Peyer's patch (tissue), 4 donors: Measurements from ENCODE around the gene DST. TPM values are rescaled to one million over a fixed set of nuclear protein-coding genes. Genes with fewer than 3 reads are reported as not detected.
A peak's percentile ranks its signal among the peaks of the same experiment; 100 is the strongest.

Source experiments
- DNase-seq, 3 donors: peaks; one replicate each; pipeline ENCODE4 v3.0.0-alpha.2; 2017 to 2019
- H3K27ac ChIP-seq, 4 donors: fragments of 200-600 bp; sonication (generic); one replicate each; pipeline ENCODE4 v1.5.1; 2016 to 2019
- H3K27me3 ChIP-seq, 2 donors: fragments of 200-600 bp; sonication (generic); one replicate each; pipeline ENCODE4 v1.5.1; 2019
- H3K36me3 ChIP-seq, 3 donors: fragments of 200-600 bp; sonication (generic); one replicate each; pipeline ENCODE4 v1.5.1; 2016 to 2019
- H3K4me1 ChIP-seq, 4 donors: fragments of 200-600 bp; sonication (generic); one replicate each; pipeline ENCODE4 v1.5.1; 2016 to 2019
- H3K4me3 ChIP-seq, 4 donors: fragments of 200-600 bp; sonication (generic); 1 replicate in 3 of 4; 2 replicates in 1 of 4; pipeline ENCODE4 v1.5.1; 2016 to 2019; ENCODE audit warnings: mild to moderate bottlenecking in 1 of 4
- H3K9me3 ChIP-seq, 4 donors: fragments of 200-600 bp; sonication (generic); one replicate each; pipeline ENCODE4 v1.5.1; 2016 to 2019; ENCODE audit warnings: mild to moderate bottlenecking in 1 of 4
- CTCF ChIP-seq, 6 experiments: fragments of 450-650 bp in 4 of 6; fragments of 200-600 bp in 2 of 6; sonication (generic) in 1 of 6; IDR thresholded peaks; one replicate each; pipeline ENCODE4 v1.5.1; 2017 to 2019; ENCODE audit warnings: antibody characterized with exemption in 6 of 6, mild to moderate bottlenecking in 3 of 6, moderate library complexity in 1 of 6
- POLR2A ChIP-seq, 2 donors: fragments of 450-650 bp; IDR thresholded peaks; one replicate each; pipeline ENCODE4 v1.5.1; 2017; ENCODE audit warnings: antibody characterized with exemption in 2 of 2, mild to moderate bottlenecking in 2 of 2, moderate library complexity in 2 of 2
- total RNA-seq, 4 donors: library from RNA; depleted of rRNA; stranded (reverse); fragments of >200 nt; gene quantifications; one replicate each; pipeline ENCODE4 v1.1.0, GENCODE V29; 2016

Gene DST
- total RNA-seq, 4 donors from 2014 or later, result 243 to 320 (median 285) TPM

- Histone ChIP-seq H3K4me1 (peaks cover 0 to 15% (median 0%) of the 10 kb centered on the region in 4 donors), H3K9me3 (no peaks in the 10 kb centered on the region), H3K27ac (peak overlapping the region in 1 of 4 donors; percentile 37), H3K4me3 (no peak overlapping the region), H3K36me3 (peaks cover 0 to 40% (median 0%) of the 10 kb centered on the region in 3 donors), H3K27me3 (no peaks in the 10 kb centered on the region)
- DNase-seq, result no peak
- TF ChIP-seq CTCF (IDR thresholded peaks at IDR 0.05) (no peak), POLR2A (IDR thresholded peaks at IDR 0.05) (no peak)
Observed at GRCh38 chr6:56511591-56511990, 131.1 kb downstream of the DST start.

- Histone ChIP-seq H3K27ac (peak overlapping the region in 2 of 4 donors; percentile 6 to 37), H3K4me3 (no peak overlapping the region), H3K36me3 (peaks cover 0 to 46% (median 0%) of the 10 kb centered on the region in 3 donors), H3K9me3 (no peaks in the 10 kb centered on the region), H3K4me1 (peaks cover 0 to 10% (median 0%) of the 10 kb centered on the region in 4 donors), H3K27me3 (no peaks in the 10 kb centered on the region)
- TF ChIP-seq CTCF (IDR thresholded peaks at IDR 0.05), result no peak
- TF ChIP-seq POLR2A (IDR thresholded peaks at IDR 0.05), result no peak
- no peak for DNase-seq
Observed at GRCh38 chr6:56510984-56511531, 131.6 kb downstream of the DST start.

GRCh38 chr6:56509031-56509430 lies 133.7 kb downstream of the DST start:
- H3K36me3 ChIP-seq, result peaks cover 0 to 59% (median 0%) of the 10 kb centered on the region in 3 donors
- no peaks in the 10 kb centered on the region for H3K27me3 ChIP-seq
- H3K4me1 ChIP-seq, result no peaks in the 10 kb centered on the region
- DNase-seq, result no peak
- no peak overlapping the region for H3K4me3 ChIP-seq
- peak overlapping the region in 2 of 4 donors; percentile 3 to 24 for H3K27ac ChIP-seq
- TF ChIP-seq POLR2A (IDR thresholded peaks at IDR 0.05) (no peak), CTCF (IDR thresholded peaks at IDR 0.05) (no peak)
- no peaks in the 10 kb centered on the region for H3K9me3 ChIP-seq

- no peak for DNase-seq
- H3K4me1 ChIP-seq, result no peaks in the 10 kb centered on the region
- no peaks in the 10 kb centered on the region for H3K9me3 ChIP-seq
- peaks cover 0 to 52% (median 0%) of the 10 kb centered on the region in 3 donors for H3K36me3 ChIP-seq
- no peak overlapping the region for H3K4me3 ChIP-seq
- peak overlapping the region in 1 of 4 donors; percentile 35 for H3K27ac ChIP-seq
- TF ChIP-seq CTCF (IDR thresholded peaks at IDR 0.05) (no peak), POLR2A (IDR thresholded peaks at IDR 0.05) (no peak)
- no peaks in the 10 kb centered on the region for H3K27me3 ChIP-seq
Observed at GRCh38 chr6:56507517-56507916, 135.2 kb downstream of the DST start.

GRCh38 chr6:56505512-56506260 lies 137.0 kb downstream of the DST start:
- Histone ChIP-seq H3K27me3 (no peaks in the 10 kb centered on the region), H3K4me1 (no peaks in the 10 kb centered on the region), H3K27ac (peak overlapping the region in 1 of 4 donors; percentile 50), H3K9me3 (no peaks in the 10 kb centered on the region), H3K36me3 (peaks cover 0 to 67% (median 0%) of the 10 kb centered on the region in 3 donors), H3K4me3 (no peak overlapping the region)
- TF ChIP-seq CTCF (IDR thresholded peaks at IDR 0.05) (no peak), POLR2A (IDR thresholded peaks at IDR 0.05) (no peak)
- no peak for DNase-seq
